NCI-H748 treated with DMSO at 0.1 percent for 48 hours (cell line): ENCODE results near the gene WDFY3.
"Not testable (repeated sequence)": the region's sequence is repeated elsewhere in the genome, so short reads cannot be mapped to it uniquely, and the experiment has no call there.

Experiments used
- DNase-seq: peaks from one replicate; lab custom pipeline; 2025; lab: John Stamatoyannopoulos, UW

The WDFY3 gene

DNA sequence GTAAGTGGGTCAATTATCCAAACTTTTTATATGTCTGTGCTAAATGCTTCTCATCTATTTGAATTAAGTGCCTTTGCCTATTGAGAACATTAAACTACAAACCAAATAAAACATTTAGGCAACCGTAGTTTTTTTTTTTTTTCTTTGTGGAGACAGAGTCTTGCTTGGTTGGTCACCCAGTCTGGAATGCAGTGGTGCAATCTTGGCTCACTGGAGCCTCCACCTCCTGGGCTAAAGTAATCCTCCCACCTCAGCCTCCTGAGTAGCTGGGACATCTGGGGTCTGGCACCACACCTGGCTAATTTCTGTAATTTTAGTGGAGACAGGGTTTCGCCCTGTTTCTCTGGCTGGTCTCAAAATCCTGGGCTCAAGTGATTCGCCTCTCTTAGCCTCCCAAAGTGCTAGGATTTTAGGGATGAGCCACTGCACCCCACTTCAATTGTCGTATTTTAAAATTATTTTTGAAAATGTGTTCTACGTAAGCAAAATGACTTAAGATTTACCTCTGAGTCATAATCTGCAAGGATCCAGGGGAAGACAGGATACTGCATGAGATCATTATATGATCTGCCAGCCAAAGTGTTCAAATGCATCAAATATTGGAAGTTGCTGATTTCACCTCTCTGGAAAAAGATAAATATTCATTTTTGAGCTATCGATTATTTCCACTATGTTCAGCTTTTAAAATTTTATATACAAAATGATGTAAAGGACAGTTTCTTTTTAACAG, 257.9 kb downstream of the WDFY3 start:
- no peak for DNase-seq

DNA sequence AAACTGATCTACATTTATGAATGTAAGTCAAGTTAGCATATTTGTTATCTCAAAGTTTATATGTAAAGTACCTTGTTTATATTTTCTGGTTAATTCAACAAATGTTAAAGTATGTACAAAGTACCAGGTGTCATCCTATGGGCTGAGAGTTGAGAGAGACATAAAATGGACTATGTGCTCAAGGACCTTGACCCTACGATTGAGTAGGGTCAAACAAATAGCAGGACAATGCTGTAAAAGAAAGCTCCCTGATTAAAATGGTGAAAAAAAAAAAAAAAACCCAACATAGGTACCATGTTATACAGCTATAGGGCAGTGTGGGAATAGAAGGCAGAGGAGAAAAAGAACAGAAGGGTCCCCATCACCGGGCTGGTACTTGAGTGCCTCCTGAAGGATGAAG, 260.2 kb downstream of the WDFY3 start:
- no peak for DNase-seq

DNA sequence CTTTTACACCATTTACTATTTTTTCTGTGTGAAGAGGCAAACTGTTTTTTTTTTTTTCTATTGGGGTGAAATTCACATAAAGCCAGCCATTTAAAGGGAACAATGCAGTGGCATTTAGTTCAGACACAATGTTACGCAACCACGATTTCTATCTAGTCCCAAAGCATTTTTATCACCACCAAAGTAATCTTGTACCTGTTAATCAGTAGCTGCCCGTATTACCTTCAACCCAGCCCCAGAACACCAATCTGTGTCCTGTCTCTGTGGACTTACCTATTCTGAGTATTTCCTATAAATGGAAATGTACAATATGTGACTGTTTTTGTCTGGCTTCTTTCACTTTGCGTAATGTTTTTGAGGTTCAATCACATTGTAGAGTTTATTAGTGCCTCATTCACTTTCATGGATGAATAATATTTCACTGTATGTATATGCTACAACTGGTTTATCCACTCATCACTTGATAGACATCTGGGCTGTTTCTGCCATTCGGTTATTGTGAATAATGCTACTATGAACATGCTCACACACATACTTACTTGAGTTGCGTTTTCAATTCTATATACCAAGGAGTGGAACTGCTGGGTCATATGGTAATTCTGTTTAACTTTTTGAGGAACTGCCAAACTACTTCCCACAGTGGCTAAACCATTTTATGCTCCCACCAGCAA, 267.4 kb downstream of the WDFY3 start:
- no peak for DNase-seq

DNA sequence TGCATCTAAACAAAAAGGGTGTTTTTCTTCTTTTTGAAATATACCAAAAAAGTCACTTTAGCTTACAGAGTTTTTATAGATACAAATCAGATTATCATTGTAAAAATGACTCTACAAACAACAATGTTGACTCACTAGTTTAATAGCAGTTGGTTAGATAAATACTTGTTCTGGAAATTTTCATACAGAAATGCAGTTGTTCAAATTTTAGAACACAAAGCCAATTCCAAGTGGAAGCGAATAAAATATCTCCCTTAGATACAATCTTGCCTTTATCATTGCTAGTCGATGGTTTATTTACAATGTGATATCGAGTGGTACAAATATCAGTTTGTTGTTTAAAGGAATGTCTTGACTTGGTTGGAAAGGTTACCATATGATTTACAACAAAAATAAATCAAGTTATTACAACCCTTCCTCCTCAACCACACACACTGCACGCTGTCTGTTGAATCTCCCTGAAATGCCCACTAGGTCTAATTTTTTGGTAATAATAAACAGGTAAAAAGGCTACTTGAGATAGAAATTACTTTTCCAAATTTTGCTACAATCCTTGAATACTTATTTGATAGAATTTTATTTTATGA, 268.8 kb downstream of the WDFY3 start:
- no peak for DNase-seq

DNA sequence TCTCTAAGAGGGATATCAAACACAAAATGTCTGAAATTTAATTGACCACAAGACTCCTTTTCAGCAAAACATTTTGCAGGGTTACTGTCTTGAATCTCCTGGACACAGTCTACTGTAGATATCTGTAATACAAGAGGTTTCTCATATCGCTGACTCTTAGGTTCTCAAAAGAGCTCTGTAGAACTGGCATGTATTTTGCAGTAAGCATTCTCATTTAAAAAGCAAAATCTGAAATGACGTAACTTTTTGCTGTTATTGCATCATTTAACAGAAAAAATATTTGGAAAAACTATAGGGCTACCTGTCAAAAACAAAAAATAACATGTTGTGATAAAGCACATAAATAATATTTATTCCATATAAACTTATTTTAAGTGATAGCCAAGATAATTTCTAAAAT, 269.3 kb downstream of the WDFY3 start:
- DNase-seq, result no peak

DNA sequence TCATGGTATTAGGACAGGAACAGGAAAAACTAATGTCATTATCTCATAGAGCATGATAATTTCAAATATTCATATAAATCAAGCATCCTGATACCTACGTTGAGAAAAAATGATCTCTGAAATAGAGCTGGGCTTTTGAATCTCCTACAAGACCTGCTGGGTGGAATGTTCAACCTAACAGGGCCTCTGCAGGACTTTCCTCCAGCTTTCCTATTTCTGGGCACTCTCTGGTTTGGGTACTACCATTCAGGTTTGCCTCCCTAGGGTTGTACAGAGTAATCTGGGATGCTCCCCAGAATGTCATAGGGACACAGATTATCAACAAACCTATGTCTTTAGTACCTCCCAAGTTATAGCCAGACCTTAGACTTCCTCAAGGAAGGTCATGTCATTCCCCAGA, 274.7 kb downstream of the WDFY3 start:
- DNase-seq, result no peak

DNA sequence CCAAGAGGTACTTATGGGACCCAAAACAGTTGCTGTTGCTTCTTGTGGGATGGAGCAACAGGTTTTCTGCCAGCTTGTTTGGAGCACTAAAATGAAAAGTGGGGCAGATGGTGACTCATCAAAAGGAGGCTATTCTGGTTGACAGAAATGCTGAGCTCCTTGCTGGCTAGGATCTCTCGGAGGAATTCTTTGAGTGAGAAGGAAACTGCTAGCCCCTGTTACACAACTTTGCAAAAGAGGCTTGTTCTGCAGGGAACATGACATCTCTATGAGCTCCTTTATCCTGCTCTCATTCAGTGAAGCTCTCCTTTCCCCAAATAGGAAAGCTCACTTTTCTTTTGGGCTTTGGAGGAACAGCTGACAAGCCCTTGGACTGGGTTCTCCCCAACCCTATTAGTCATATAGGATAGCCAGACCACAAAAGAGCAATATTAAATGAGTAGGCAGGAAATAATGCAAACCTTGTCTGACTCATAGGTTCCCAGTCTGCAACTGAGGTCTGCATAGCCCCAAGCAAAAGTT, 275.3 kb downstream of the WDFY3 start:
- DNase-seq, result no peak

DNA sequence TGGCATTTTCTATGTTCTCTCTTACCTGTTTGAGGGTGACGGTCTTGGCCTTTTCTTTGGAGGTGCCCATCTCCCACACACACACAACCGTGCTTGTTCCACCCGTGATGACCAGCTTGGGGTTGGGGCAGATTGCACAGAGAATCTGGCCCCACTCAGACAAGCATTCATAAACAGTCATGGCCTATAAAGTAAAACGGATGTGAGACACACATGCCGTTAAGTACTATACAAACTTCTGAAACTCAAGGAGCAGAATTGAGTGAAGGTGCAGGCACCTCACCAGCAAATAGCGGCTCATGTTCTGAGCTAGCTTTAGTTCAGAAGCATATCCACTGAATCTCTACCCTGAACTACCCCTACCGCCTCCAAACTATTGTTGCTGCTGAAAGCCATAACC, 276.0 kb downstream of the WDFY3 start:
- DNase-seq, result no peak

DNA sequence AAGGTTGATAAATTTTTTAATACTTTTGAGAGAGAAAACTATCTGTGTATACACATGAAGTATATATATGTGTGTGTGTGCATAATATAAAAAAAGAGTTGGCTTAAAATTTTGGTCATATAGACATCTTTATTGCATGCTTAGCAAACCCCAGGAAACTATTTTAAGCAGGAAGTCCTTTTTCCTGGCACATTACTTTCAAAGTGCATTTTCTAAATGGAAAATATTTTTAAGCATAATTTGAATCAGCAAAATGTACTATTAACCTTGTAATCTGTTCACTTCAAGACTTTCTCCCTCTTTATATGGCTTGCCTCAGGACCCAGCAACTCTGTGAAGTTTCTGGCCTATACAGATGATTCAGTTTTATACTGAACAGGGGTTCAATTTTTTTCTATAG, 277.3 kb downstream of the WDFY3 start:
- DNase-seq, result no peak

DNA sequence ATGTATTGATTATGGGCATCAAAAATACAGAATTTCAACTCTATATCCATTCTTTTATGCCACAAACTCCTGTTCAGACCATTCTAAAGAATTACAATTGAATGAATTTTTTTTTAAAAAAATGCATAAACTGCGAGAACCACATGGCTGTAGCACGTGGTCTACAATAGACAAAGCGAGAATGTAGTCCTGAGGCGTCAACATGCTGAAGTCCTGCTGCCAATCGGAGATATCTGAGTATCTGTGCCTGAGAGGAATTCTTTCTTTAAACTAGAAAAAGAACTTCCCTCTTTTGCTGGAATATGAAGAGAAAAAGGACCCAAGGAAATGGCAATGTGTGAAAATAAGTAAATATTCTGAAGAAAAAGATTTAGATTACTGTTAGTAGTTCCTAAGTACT, 277.9 kb downstream of the WDFY3 start:
- DNase-seq, result no peak

DNA sequence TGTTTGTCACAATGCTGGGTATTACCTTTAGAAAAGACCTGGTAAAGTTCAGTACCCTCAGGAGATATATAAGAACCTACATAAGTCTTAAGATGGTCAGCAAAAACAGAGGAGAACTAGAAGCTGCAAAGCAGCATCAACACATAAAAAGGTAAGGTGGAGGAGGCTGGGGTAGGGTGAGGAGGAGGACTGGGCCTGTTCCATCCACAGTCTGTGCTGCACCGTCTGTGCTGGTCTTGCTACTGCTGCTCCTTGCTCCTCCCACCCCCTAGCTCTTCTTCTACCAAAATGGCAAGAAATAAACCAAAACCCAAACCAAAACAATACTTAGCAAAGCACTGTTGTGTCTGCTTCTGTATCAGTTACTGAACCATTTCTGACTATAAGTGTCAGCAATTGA, 281.4 kb downstream of the WDFY3 start:
- DNase-seq, result no peak

DNA sequence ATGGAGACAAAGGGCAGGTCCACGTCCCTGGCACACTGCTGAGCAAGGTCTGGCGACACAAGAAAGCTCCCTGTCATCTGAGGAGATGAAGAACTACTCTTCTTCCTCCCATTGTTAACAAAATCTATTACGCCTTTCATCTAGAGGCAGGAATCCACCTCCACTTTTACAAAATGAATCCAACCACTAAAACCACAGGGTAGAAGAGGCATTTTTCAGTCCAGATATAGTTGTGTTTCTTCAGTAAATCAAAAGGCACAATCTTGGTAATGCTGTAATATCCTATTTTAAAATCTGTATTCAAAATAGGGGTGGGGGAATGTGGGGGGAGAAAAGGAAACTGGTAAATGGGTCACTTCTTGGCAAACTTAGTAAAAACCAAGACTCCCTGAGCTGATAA, 282.1 kb downstream of the WDFY3 start:
- no peak for DNase-seq

DNA sequence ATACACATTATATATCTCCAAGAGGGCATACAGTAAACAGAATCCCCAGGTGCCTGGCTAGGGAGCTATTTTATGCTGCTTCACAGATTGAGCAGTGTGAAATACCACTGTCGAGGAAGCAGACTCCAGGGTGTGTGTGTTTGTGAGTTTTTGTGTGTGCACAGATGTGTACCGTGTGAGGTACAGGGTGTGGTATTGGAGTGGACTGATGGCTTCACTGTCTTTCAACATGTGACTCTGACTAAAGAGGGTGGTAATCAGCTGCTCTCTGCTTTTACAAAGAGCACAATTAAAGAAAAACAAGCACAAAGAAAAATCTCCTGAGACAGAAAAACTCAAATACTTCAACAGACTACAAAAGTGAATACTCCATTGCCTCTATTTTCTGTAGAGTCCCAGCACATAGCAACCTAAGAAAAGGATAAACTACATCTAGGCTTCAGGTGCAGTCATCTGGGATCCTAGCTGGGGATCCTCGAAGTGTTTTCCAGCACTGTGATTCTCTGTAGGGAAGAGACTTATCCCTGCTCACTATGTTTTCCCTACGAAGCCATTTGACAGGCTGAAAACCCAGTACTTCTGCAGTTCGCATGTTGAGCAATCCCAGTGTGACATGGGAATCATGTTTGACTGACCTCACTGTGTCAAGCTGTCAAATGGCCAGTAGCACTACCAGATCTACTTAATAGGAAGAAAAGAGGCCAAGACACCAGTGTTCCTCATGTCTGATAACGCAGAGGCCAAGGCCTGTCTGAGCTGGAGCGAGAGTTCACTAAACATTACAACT, 283.2 kb downstream of the WDFY3 start:
- DNase-seq, result no peak

DNA sequence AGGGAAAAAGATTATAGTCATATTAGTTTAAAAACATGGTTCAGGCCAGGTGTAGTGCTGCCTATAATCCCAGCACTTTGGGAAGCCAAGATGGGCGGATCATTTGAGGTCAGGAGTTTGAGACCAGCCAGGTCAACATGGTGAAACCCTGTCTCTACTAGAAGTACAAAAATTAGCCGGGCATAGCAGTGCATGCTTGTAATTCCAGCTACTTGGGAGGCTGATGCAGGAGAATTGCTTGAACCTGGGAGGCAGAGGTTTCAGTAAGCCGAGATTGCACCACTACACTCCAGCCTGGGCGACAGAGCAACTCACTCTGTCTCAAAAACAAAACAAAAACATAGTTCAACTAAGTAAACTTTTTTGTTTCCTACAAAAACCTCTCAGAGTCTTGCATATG, 283.8 kb downstream of the WDFY3 start:
- not testable (repeated sequence) for DNase-seq

DNA sequence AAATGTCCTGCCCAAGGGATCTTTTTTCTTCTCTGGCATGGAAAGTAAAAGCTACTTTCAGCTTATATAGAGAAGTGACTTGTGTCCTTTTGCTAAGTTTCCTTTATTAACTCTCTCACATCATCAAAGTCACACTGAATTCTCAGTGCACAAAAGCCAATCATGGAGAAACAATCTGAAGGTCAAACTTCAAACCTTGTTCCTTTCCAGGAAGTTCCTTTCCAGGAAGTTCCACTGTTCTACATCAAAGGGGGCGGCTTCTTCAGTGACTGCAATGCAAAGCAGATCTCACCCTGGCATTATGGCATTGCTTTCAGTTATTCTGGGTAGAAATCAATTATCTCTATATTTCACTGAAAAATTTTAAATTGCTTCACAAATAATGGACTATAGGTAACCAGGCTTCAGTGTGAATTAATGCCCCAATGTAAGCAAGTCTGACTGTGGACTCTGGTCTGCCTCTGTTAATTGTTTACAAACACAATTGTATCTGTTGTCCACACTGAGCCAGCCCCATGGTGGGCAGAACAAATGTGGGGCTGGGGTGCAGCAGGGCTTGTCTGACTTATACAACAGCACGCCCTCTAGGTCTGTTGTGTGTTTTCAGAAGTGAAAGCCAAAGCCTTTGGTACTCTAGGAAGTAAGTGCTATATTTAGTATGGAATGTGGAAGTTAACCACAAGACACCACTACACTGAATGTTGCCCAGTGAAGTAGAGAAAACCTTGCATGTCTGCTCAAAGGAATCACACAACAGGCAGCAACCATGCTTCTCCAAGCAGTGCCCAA, 284.8 kb downstream of the WDFY3 start:
- no peak for DNase-seq

DNA sequence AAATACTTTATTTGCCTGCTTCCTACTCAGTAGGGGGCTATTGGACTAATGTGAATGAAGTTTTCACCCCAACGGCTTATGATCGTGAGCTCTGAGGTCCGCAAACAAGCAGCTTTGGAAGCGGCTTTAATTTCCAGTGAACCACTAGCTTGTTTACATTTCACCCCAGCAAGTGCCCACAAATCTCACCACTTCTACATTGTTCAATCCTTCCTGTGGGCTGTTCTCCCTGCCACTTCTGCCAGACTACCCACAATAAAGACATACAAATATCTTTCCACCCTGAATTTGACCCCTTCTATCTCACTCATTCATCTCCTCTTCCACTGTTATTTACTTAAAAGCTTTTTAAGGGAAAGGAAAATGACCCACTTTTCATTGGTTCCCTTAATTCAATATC, 285.5 kb downstream of the WDFY3 start:
- no peak for DNase-seq

DNA sequence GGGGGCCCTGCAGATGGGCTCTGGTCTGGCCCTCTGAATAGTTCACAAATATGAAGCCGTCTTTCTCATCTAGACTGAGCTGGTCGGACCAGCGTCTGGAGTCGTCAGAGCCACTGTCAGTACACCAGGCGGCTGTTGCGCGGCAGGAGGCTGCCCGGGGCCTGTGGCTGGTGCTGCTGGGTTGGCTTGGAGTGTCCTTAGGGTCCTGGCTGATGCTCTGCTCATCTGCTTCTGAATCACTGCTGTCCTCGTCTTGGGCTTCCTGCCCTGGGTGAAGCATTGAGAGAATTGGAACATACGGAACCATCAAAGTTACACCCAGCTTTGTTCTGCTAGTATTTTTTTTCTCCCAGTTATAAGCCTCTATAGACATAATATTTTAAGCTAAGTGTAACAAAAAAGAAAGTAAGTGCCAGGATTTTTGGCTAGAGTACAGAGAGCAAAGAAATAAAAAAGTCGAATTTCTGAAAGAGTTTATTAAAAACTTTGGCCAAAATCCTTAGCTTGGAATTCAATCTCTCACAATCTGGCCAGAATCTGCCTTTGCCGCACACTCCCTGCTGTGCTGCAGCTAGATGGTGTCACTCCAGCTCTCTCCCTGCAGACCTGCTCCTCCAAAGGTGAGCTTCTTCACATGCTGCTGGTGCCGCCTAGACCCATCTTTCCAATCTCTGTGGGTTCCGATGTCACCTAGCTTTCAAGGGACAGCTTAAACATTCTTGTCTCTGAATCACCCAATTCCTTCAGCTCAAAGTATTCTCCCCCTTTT, 287.3 kb downstream of the WDFY3 start:
- DNase-seq, result no peak

DNA sequence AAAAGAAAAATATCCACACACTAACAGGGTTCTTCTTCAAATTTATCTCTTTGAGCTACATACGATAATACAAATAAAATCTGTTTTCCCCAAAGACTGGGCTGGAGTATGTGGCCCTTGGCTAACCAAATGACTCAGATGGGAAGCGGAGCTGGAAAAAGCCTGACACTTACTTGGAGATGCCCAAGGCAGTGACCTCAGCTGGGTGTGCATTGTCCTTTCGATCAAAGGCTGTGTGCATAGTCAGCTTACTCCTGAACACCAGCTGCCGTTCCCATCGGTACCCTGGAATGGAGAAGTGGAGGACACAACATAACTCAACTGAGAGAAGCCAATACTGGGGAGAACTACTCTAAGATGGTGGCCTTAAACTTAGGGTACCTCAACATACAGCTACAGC, 288.5 kb downstream of the WDFY3 start:
- DNase-seq, result no peak

DNA sequence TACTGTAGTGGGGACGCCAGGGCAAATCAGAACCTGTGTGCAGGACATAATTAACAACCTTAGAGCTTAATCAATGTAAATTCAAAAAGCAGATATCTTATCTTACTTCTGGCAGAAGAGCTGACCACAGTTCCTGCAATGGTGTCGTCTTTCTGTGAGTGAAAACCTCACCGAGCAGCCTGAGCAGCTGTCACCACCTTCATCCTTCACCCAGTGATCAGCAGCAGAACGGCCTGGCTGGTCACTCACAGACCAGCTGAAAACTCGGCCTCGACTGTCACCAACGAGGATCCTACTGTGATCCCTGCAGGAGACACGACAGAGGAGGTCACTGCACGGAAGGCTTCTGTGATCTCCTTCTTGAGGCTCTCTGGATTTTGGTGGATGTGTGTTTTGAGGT, 289.4 kb downstream of the WDFY3 start:
- no peak for DNase-seq

DNA sequence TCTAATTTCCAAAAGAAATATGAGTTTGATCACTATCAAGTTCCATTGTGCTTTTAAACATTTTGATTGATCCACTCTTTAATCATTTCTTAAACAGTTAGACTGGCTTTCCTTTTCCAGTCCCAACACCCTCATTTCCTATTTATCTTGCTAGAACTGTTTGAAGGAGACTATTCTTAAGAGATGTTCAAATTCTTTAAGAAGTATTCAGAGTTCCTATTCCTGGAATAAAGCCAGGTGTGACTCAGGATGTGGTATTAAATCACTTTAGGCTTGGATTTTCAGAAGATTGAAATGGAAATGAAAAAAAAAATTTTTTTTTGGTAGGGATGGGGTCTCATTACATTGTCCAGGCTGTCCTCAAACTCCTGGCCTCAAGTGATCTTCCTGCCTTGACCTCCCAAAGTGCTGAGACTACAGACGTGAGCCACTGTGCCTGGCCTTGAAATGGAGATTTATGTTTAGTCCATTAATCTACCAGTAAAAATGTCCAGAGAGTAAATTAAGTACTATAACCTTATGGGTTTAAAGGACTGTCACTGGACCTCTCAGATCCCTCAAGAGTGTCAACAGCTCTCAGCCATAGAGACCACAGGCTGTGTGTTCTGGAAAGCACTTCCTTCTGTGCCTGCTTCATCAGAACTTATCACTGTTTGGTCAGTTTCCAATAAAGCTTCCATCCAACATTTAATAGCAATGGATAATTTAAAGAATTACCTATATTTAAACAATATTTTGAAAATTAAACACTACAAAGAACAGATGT, 292.8 kb downstream of the WDFY3 start:
- DNase-seq, result no peak
